SU-DHL-6 (cell line): ENCODE results near the gene AATK.

ENCODE experiments used
- H2AFZ ChIP-seq: fragments of 200-600 bp; sonication (generic); 2 replicates; pipeline ENCODE4 v1.6.1; 2014; ENCODE audit warnings: low read depth, mild to moderate bottlenecking, moderate library complexity, mixed read lengths, antibody characterized with exemption, low read length; ENCODE audit not compliant: severe bottlenecking
- H3F3A ChIP-seq: fragments of 200-600 bp; shearing (Covaris generic); 2 replicates; pipeline ENCODE4 v1.6.0; 2016; ENCODE audit warnings: antibody characterized with exemption, mild to moderate bottlenecking; ENCODE audit not compliant: insufficient read depth
- H3K27ac ChIP-seq: fragments of 200-600 bp; sonication (generic); 2 replicates; pipeline ENCODE4 v1.5.1; 2016; ENCODE audit warnings: low read depth, mild to moderate bottlenecking, low read length, moderate library complexity, mixed read lengths
- H3K27me3 ChIP-seq: fragments of 200-600 bp; sonication (generic), shearing (Covaris generic); 2 replicates; pipeline ENCODE4 v1.6.0; 2014; ENCODE audit warnings: mild to moderate bottlenecking, low read length
- H3K36me3 ChIP-seq: fragments of 200-600 bp; sonication (generic); 2 replicates; pipeline ENCODE4 v1.6.1; 2014; ENCODE audit warnings: mild to moderate bottlenecking, low read length, mixed read lengths
- H3K4me2 ChIP-seq: fragments of 300-600, 200-600 bp; shearing (Covaris generic), sonication (generic); 2 replicates; pipeline ENCODE4 v1.6.0; 2014; ENCODE audit warnings: low read length, low read depth, mild to moderate bottlenecking; ENCODE audit not compliant: poor library complexity, severe bottlenecking
- H3K4me3 ChIP-seq: fragments of 200-600 bp; sonication (generic); 2 replicates; pipeline ENCODE4 v1.5.1; 2014; ENCODE audit warnings: antibody characterized with exemption, low read length, mild to moderate bottlenecking, mixed read lengths; ENCODE audit not compliant: insufficient read depth, poor library complexity, severe bottlenecking
- H3K79me2 ChIP-seq: fragments of 200-600 bp; sonication (generic); 2 replicates; pipeline ENCODE4 v1.6.1; 2014; ENCODE audit warnings: mild to moderate bottlenecking, low read length, moderate library complexity; ENCODE audit not compliant: insufficient read depth
- H3K9ac ChIP-seq: fragments of 200-600 bp; sonication (generic); 2 replicates; pipeline ENCODE4 v1.7.0; 2014; ENCODE audit warnings: mild to moderate bottlenecking, low read length
- H3K9me2 ChIP-seq: fragments of 200-600 bp; sonication (generic); replicated peaks from 2 replicates; pipeline ENCODE4 v1.6.1; 2014; ENCODE audit warnings: low read length; ENCODE audit not compliant: insufficient read depth
- H3K9me3 ChIP-seq: fragments of 200-600 bp; sonication (generic); 2 replicates; pipeline ENCODE4 v1.6.1; 2014; ENCODE audit warnings: low read length, mixed read lengths; ENCODE audit not compliant: insufficient read depth
- H4K20me1 ChIP-seq: fragments of 200-600 bp; sonication (generic); 2 replicates; pipeline ENCODE4 v1.6.1; 2014; ENCODE audit warnings: low read depth, mild to moderate bottlenecking, antibody characterized with exemption, low read length, moderate library complexity, mixed read lengths
- CTCF ChIP-seq: fragments of 200-600 bp; sonication (generic); IDR thresholded peaks from one replicate; pipeline ENCODE4 v1.5.1; 2017; ENCODE audit warnings: antibody characterized with exemption, mild to moderate bottlenecking, low read length, moderate library complexity; ENCODE audit not compliant: insufficient read depth, poor library complexity, severe bottlenecking
- EZH2phosphoT487 ChIP-seq: fragments of 200-600 bp; sonication (generic), shearing (Covaris generic); conservative IDR thresholded peaks from 2 replicates; pipeline ENCODE4 v1.6.1; 2018; ENCODE audit warnings: mild to moderate bottlenecking, antibody characterized with exemption, low read length, moderate library complexity, mixed read lengths

AATK gene

GRCh38 chr17:81097134-81097942 is 68.7 kb downstream of the AATK start:
- no peaks in the 10 kb centered on the region for H3K9me3 ChIP-seq
- no peaks in the 10 kb centered on the region for H3F3A ChIP-seq
- H3K4me3 ChIP-seq, result no peak overlapping the region
- H3K79me2 ChIP-seq, result no peaks in the 10 kb centered on the region
- no peak overlapping the region for H3K9ac ChIP-seq
- no peaks in the 10 kb centered on the region for H3K9me2 ChIP-seq
- no peaks in the 10 kb centered on the region for H3K27me3 ChIP-seq
- TF ChIP-seq CTCF (peak; percentile 18), EZH2phosphoT487 (no peak)
- no peaks in the 10 kb centered on the region for H4K20me1 ChIP-seq
- H3K27ac ChIP-seq, result no peak overlapping the region
- no peak overlapping the region for H2AFZ ChIP-seq
- no peak overlapping the region for H3K4me2 ChIP-seq
- no peaks in the 10 kb centered on the region for H3K36me3 ChIP-seq

GRCh38 chr17:81096741-81097133 is 69.3 kb downstream of the AATK start:
- TF ChIP-seq EZH2phosphoT487, result no peak
- no peak for TF ChIP-seq CTCF
- Histone ChIP-seq H3K4me2 (no peak overlapping the region), H4K20me1 (no peaks in the 10 kb centered on the region), H3K9ac (no peak overlapping the region), H3K27me3 (no peaks in the 10 kb centered on the region), H2AFZ (no peak overlapping the region), H3K4me3 (no peak overlapping the region), H3K79me2 (no peaks in the 10 kb centered on the region), H3K9me2 (no peaks in the 10 kb centered on the region), H3K9me3 (no peaks in the 10 kb centered on the region), H3K27ac (no peak overlapping the region), H3K36me3 (no peaks in the 10 kb centered on the region), H3F3A (no peaks in the 10 kb centered on the region)

GRCh38 chr17:81095383-81095762 is 70.6 kb downstream of the AATK start:
- Histone ChIP-seq H3K36me3 (no peaks in the 10 kb centered on the region), H3K79me2 (no peaks in the 10 kb centered on the region), H3F3A (no peaks in the 10 kb centered on the region), H4K20me1 (no peaks in the 10 kb centered on the region), H3K9ac (no peak overlapping the region), H3K9me2 (no peaks in the 10 kb centered on the region), H2AFZ (no peak overlapping the region), H3K4me3 (no peak overlapping the region), H3K4me2 (no peak overlapping the region), H3K27ac (no peak overlapping the region), H3K27me3 (no peaks in the 10 kb centered on the region), H3K9me3 (no peaks in the 10 kb centered on the region)
- TF ChIP-seq EZH2phosphoT487, result no peak
- TF ChIP-seq CTCF, result no peak
